ENCODE data around the gene PPP2R3B.

PPP2R3B gene

DNA sequence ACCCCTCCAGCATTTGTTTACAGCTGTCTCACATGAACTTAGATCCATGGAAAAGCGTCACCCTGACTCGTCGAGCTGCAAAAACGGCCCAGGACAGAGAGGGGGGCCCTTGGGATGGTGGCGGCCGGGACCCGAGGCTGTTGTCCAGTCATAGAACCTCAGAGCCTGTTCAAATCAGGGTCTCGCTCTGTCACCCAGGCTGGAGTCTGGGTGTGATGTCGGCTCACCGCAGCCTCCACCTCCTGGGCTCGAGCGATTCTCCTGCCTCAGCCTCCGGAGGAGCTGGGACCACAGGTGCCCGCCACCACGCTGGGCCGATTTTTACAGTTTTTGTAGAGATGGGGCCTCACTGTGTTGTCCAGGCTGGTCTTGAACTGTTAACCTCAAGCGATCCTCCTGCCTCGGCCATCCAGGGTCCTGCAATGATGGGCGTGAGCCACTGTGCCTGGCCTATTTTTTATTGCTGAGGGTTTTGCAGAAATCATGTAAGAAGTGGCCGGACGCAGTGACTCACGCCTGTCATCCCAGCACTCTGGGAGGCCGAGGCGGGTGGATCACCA lies 42.6 kb upstream of the PPP2R3B start:
- TF ChIP-seq CTCF (IDR thresholded peaks at IDR 0.05; ENCODE audit: extremely low read depth, missing control alignments) = no peak
- DNase-seq (ENCODE audit: low spot score) = no peak

GRCh38 chrX:427812-428725 lies 41.4 kb upstream of the PPP2R3B start:
- TF ChIP-seq CTCF (IDR thresholded peaks at IDR 0.05; ENCODE audit: extremely low read depth, missing control alignments) = no peak
- no peak for DNase-seq (ENCODE audit: low spot score)

DNA sequence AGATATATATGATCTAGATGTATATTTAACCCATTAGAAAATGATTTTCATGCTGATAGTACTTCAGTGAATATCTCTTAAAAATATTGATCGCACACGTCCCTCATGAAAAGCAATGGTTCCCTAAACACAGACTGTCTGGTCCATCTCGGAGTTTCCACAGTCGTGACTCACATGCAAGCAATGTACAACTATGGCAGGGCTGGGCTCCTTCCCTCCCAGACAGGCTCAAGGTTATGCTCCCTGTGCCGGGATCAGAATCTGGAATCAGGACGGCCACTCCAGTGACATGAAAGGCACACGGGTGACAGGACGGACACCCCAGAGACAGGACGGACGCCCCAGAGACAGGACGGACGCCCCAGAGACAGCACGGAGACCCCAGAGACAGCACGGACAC lies 40.2 kb upstream of the PPP2R3B start:
- TF ChIP-seq CTCF (IDR thresholded peaks at IDR 0.05; ENCODE audit: extremely low read depth, missing control alignments) = no peak
- DNase-seq (ENCODE audit: low spot score) = no peak

DNA sequence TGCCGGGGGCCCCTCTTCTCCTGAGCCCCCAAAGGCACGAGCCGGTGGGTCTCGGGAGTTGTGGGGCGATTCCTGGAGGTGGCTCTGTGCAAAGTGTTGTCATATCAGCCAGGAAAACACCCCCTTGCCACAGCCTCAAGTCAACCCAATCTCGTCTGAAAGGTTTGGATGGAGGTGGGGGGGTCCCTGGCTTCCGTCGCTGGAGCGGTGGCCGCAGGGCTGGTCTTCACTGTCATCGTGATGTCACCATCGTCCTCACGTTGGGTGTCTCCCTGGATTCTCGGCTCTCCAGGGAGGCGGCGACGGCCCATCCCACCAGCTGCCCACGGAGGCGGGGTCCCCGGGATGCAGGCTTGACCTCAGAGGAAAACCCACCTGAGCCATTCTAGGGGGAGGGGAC lies 38.3 kb upstream of the PPP2R3B start:
- DNase-seq (ENCODE audit: low spot score) = no peak
- TF ChIP-seq CTCF (IDR thresholded peaks at IDR 0.05; ENCODE audit: extremely low read depth, missing control alignments) = no peak

DNA sequence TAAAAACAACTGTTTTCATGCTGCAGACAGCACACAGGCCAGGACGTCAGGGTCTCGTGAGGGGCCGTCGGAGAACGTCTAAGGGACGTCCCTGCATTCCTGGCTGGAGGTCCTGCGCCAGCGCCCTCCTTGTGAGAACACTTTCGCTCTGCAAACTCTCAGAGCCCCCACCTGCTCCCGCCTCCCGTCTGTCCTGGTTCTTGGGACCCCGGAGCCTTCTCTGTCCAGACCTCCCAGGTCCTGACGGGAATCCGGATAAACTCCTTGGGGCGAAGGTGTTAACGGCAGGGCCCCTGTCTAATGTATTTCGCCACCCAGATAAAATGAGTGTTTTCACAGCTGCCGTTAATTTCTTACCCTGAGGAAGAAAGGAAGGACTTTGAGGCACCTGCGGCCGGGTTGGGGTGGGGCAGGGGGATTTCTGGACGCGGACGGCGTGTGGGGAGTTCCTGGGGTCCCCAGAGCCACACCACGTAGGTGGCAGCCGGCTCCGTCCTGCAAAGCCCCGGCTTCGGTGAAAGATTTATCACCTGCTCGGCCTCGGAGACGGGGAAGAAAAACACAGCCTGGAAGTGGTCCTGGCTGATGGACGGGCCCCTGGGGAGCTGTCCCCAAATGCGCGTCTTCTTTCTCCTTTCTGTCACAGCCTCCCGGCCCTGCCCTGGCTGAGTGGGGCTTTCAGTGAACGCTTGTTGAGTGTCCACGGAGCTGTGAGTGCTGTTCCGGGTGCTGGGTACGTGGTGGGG lies 35.1 kb upstream of the PPP2R3B start:
- no peak for DNase-seq (ENCODE audit: low spot score)
- no peak for TF ChIP-seq CTCF (IDR thresholded peaks at IDR 0.05; ENCODE audit: extremely low read depth, missing control alignments)

DNA sequence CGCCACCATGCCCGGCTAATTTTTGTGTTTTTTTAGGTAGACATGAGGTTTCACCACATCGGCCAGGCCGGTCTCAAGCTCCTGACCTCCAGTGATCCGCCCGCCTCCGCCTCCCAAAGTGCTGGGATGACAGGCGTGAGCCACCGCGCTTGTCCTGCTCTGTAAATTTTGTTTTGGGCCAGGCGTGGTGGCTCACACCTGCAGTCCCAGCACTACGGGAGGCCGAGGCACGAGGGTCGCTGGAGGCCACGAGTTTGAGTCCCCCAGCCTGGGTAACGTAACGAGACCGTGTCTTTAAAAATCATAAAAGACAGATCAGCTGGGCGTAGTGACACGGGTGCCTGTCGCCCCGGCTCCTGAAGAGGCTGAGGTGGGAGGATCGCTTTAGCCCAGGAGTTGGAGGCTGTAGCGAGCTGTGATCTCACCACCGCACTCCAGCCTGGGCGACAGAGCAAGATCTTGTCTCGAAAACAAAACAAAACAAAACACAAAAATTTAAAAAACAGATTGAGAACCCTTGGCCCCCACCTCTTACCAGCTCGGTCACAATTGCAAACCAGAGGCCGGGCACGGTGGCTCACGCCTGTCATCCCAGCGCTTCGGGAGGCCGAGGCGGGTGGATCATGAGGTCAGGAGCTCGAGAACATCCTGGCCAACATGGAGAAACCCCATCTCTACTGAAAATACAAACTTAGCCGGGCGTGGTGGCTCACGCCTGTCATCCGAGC lies 34.0 kb upstream of the PPP2R3B start:
- no peak for DNase-seq (ENCODE audit: low spot score)

More for the DNA sequence above, 34.0 kb upstream of the PPP2R3B start:
- TF ChIP-seq CTCF (IDR thresholded peaks at IDR 0.05; ENCODE audit: extremely low read depth, missing control alignments) = no peak
